NT2/D1 (cell line): ENCODE data around the gene TMEM45B.

Experiments used
- YY1 ChIP-seq: IDR thresholded peaks from 2 replicates; pipeline ENCODE4 v1.6.1; 2011; ENCODE audit not compliant: insufficient read length, insufficient read depth
- ZNF274 ChIP-seq: IDR thresholded peaks from 2 replicates; pipeline ENCODE4 v1.6.1; 2011; ENCODE audit warnings: mild to moderate bottlenecking, low read depth, low read length

DNA sequence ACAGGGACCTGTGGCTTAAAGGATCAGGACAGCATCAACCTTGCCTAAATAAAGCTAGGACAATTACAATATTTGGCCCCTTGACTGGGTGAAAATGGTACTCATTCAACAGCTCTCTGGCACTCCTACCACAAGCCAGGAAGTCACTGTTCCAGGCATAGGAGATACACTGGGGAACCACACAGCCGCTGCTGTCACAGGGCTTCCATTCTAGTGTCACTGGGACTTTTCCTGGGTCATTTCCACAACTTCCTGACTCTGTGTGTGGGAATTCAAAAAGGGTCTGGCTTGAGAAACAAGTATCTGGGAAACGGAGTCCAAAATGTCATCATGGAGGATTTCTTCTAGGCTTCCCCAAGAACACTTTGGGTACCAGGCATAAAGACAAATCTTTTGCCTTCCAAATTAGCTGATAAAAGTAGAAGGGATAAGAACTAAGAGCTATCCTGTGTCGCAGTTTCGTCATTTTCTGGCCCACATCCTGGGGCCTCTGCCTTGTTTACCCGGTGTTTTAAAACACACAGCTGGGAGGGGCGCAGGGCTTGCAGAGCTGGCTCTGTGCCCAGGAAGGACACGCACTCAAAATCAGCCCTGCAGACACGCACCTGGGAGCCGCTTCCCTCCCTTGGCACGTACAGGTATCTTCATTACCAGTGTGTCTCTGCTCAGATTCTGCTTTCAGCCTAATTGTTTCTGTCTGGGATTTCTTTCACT is 38.0 kb downstream of the TMEM45B start:
- TF ChIP-seq ZNF274 = no peak
- TF ChIP-seq YY1 = no peak
